Activated CD4-positive, alpha-beta memory T cell treated with anti-CD3 and anti-CD28 coated beads for 36 hours (primary cell): Measurements from ENCODE around the gene OR4M1. TPM values are rescaled to one million over a fixed set of nuclear protein-coding genes. Genes with fewer than 3 reads are reported as not detected.
"Not testable (repeated sequence)": the region's sequence is repeated elsewhere in the genome, so short reads cannot be mapped to it uniquely, and the experiment has no call there.

Experiments used
- CTCF ChIA-PET: fragments of 350-600 bp; sonication (Branson Sonifier 250); formaldehyde crosslinking; loops from one replicate; lab custom pipeline; 2021; ENCODE audit warnings: antibody characterized with exemption, inconsistent platforms; lab: Charles Lee
- POLR2A ChIA-PET: fragments of 350-600 bp; sonication (Branson Sonifier 250); formaldehyde crosslinking; loops from one replicate; lab custom pipeline; 2021; ENCODE audit warnings: antibody characterized with exemption; lab: Charles Lee
- DNase-seq: peaks from one replicate; pipeline ENCODE4 v3.0.0-alpha.2; 2020
- H3K27ac Mint-ChIP-seq: one replicate; pipeline ENCODE4 v1.8.0; 2021; ENCODE audit warnings: mixed read lengths
- H3K27me3 Mint-ChIP-seq: one replicate; pipeline ENCODE4 v1.8.0; 2021; ENCODE audit warnings: mixed read lengths
- H3K36me3 Mint-ChIP-seq: one replicate; pipeline ENCODE4 v1.8.0; 2021; ENCODE audit warnings: mixed read lengths
- H3K4me1 Mint-ChIP-seq: one replicate; pipeline ENCODE4 v1.8.0; 2021; ENCODE audit warnings: low read depth, mixed read lengths
- H3K4me3 Mint-ChIP-seq: one replicate; pipeline ENCODE4 v1.8.0; 2021; ENCODE audit warnings: mild to moderate bottlenecking, mixed read lengths
- H3K9me3 Mint-ChIP-seq: one replicate; pipeline ENCODE4 v1.8.0; 2021; ENCODE audit warnings: mixed read lengths
- intact Hi-C: fragments of 100-400 bp; cut with micrococcal nuclease; formaldehyde crosslinking; loops from one replicate; pipeline ENCODE4 v1.15.1; 2023
- total RNA-seq, 2 experiments: library from RNA; stranded (reverse); gene quantifications; one replicate each; pipeline ENCODE4 v1.2.3, GENCODE V29; 2021

Gene OR4M1
- total RNA-seq, 2 experiments from 2014 or later, result not detected

DNA sequence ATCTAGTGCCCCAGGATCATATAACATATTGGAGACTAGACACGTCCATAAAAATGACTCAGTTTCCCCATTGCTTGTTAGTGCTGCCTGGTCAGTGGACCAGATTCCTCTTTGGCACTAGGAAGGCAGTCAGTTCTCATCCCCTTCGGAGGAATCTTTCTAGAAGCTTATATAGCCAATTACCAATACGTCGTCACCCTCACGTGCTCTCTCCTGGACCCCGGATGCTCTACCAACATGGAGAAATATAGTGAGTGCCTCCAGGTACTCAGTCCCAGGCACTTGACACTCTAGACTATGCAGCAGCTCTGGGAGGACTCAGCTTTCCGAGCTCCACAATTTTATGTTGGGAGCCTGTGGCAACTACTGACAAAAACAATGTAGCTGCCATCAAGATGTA is 14.8 kb downstream of the OR4M1 start:
- CTCF ChIA-PET, intact Hi-C loops, H3K4me3 Mint-ChIP-seq, H3K27me3 Mint-ChIP-seq, H3K36me3 Mint-ChIP-seq, DNase-seq, POLR2A ChIA-PET, H3K4me1 Mint-ChIP-seq, H3K9me3 Mint-ChIP-seq, H3K27ac Mint-ChIP-seq: not testable (repeated sequence)

DNA sequence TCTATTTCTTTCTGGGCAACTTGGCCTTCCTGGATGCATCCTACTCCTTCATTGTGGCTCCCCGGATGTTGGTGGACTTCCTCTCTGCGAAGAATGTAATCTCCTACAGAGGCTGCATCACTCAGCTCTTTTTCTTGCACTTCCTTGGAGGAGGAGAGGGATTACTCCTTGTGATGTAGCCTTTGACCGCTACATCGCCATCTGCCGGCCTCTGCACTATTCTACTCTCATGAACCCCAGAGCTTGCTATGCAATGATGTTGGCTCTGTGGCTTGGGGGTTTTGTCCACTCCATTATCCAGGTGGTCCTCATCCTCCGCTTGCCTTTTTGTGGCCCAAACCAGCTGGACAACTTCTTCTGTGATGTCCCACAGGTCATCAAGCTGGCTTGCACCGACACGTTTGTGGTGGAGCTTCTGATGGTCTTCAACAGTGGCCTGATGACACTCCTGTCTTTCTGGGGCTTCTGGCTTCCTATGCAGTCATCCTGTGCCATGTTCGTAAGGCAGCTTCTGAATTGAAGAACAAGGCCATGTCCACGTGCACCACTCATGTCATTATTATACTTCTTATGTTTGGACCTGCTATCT is 23.3 kb downstream of the OR4M1 start:
- CTCF ChIA-PET, H3K4me1 Mint-ChIP-seq, H3K27me3 Mint-ChIP-seq, H3K4me3 Mint-ChIP-seq, intact Hi-C loops, POLR2A ChIA-PET, H3K27ac Mint-ChIP-seq, DNase-seq, H3K9me3 Mint-ChIP-seq, H3K36me3 Mint-ChIP-seq: not testable (repeated sequence)

DNA sequence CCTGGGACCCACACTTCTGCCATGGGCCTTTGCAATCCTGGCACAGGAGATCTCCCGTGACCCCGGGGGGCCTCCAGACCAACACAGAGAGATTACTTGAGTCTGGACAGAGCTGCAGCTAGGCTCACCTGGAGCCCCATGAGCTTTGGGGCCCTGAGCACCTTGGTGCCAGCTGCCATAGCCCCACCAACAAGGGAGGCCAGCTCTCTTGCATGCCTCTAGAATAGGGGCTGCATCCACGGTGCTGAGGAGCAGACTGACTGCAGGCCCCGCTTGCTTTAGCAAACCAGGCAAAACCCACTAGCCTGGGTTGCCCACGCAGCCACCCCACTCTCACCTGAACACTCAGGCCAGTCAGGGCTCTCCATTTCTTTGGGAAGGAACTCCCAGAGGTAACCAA is 26.6 kb downstream of the OR4M1 start:
- no peak for DNase-seq
- Mint-ChIP-seq H3K27me3 (no peaks in the 10 kb centered on the region), H3K36me3 (no peaks in the 10 kb centered on the region), H3K4me3 (no peak overlapping the region), H3K4me1 (no peaks in the 10 kb centered on the region), H3K27ac (no peak overlapping the region), H3K9me3 (peaks cover 2% of the 10 kb centered on the region)
- ChIA-PET CTCF (no interaction called here), POLR2A (no interaction called here)
- intact Hi-C loops, result no loop called here

DNA sequence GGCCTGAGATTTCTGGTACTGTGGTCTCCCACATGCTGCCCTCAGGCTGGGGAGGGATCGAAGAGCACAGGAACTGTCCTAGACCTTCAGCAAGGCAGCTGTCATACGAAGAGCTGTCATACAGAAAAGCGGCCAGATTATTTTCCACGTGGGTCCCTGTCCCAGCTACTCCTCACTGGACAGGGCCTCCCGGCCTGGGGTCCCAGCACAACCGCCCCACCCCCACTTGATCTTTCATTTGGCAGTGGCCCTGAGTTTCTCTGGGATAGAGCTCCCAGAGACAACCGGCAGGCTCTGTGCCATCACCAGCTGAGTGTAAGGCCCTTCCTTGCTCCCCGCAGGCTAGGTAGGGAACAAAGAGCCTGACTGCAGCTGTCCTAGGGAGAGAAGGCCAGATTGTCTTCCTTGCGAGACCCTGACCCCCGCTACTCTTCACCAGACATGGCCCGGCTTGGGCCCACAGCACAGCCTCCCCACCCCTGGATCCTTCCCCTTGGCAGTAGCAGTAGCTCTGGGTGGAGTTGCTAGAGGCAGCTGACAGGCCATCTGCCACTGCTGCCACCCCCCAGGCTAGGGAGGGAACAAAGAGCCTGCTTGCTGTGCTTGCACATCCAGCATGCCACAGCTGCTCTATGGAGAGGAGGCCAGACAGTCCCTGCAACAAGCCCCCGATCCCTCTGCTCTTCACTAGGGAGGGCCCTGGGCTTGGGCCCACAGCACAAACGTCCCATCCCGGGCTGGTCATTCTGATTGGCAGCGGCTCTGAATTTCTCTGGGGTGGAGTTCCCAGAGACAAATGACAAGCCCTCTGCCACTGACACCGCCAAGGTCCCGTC is 27.2 kb downstream of the OR4M1 start:
- ChIA-PET POLR2A (no interaction called here), CTCF (no interaction called here)
- Mint-ChIP-seq H3K4me1 (no peaks in the 10 kb centered on the region), H3K9me3 (peaks cover 2% of the 10 kb centered on the region), H3K27me3 (no peaks in the 10 kb centered on the region), H3K27ac (no peak overlapping the region), H3K36me3 (no peaks in the 10 kb centered on the region), H3K4me3 (no peak overlapping the region)
- intact Hi-C loops, result no loop called here
- DNase-seq, result no peak

DNA sequence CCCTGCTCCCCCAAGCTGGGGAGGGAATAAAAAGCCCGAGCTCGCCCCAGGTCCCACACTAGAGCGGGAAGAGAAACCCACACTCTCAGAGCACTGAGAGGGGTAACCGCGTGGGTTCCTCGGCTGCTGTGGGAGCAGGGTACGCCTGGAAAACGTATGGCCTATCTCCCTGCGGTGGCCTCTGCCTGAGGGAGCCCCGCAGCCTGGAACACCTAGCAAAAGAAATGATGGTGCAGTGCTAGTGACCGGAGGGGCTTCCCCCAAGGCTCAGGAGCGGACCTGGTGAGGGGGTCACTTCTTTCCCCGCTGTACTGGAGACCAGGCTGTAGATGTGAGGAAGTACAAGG is 27.8 kb downstream of the OR4M1 start:
- ChIA-PET CTCF (no interaction called here), POLR2A (no interaction called here)
- no peaks in the 10 kb centered on the region for H3K36me3 Mint-ChIP-seq
- DNase-seq, result no peak
- no peaks in the 10 kb centered on the region for H3K4me1 Mint-ChIP-seq
- intact Hi-C loops, result no loop called here
- no peak overlapping the region for H3K27ac Mint-ChIP-seq
- H3K27me3 Mint-ChIP-seq, result no peaks in the 10 kb centered on the region
- no peak overlapping the region for H3K4me3 Mint-ChIP-seq
- peaks cover 2% of the 10 kb centered on the region for H3K9me3 Mint-ChIP-seq

DNA sequence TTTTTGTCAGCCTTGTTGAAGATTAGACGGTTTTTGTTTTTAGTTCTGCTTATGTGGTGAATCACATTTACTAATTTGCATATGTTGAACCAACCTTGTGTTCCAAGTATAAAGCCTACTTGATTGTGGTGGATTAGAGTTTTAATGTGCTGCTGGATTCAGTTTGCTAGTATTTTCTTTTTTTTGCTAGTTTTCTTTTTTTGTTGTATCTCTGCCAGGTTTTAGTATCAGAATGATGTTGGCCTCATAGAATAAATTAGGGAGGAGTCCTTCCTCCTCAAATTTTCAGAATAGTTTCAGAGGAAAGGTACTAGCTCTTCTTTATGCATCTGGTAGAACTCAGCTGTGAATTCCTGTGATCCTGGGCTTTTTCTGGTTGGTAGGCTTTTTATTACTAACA is 30.2 kb downstream of the OR4M1 start, which contains the start of gene OR4N2:
Gene OR4N2, plus strand, starts transcription at position 301 of the 400 bp plus-strand sequence. CDS start 23,679 bp downstream, outside the sequence.
- H3K27ac Mint-ChIP-seq, POLR2A ChIA-PET, H3K9me3 Mint-ChIP-seq, H3K4me1 Mint-ChIP-seq, DNase-seq, intact Hi-C loops, H3K27me3 Mint-ChIP-seq, CTCF ChIA-PET, H3K36me3 Mint-ChIP-seq, H3K4me3 Mint-ChIP-seq: not testable (repeated sequence)

DNA sequence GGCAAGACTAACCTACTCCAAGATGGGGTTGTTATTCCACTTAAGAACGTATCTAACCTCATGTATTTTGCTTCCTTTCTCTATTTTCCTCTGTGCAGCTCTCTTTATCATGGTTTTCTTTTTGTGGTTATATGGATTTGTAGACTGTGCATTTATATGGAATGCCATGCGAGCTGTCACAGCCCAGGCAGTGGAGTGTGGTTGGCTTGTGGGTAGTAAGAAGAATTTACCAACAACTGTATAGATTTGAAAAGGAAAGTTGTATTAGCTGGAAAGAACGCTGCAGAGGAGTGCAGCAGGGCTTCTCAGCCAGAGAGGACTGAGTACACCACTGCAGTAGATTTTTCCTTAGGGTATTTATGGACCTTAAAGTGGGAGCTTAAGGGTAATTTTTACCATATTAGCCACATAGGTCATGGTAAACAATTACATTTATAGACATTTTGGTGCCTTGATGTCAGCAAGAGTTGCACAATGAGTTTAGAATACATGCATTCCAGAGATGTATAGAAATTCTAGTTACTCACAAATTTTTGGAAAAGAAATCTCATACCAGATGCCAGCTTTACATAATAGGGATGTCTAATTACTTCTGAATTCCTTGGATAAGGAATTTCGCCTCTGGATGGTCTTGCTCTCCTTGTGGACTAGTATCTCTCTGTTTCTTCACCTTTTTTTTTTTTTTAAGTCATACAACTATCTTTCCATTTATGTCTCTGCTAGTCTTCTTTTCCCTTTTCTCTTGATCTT is 40.0 kb downstream of the OR4M1 start:
- H3K4me1 Mint-ChIP-seq, H3K4me3 Mint-ChIP-seq, intact Hi-C loops, CTCF ChIA-PET, H3K27ac Mint-ChIP-seq, H3K36me3 Mint-ChIP-seq, H3K9me3 Mint-ChIP-seq, H3K27me3 Mint-ChIP-seq, DNase-seq, POLR2A ChIA-PET: not testable (repeated sequence)

DNA sequence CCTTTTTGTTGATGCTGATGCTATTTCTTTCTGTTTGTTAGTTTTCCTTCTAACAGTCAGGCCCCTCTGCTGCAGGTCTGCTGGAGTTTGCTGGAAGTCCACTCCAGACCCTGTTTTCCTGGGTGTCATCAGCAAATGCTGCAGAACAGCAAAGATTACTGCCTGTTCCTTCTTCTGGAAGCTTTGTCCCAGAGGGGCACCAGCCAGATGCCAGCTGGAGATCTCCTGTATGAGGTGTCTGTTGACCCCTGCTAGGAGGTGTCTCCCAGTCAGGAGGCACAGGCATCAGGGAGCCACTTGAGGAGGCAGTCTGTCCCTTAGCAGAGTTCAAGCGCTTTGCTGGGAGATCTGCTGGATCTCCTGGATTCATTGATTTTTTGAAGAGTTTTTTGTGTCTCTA is 46.6 kb downstream of the OR4M1 start:
- DNase-seq, H3K4me1 Mint-ChIP-seq, H3K36me3 Mint-ChIP-seq, CTCF ChIA-PET, H3K9me3 Mint-ChIP-seq, H3K27me3 Mint-ChIP-seq, H3K4me3 Mint-ChIP-seq, POLR2A ChIA-PET, H3K27ac Mint-ChIP-seq, intact Hi-C loops: not testable (repeated sequence)

DNA sequence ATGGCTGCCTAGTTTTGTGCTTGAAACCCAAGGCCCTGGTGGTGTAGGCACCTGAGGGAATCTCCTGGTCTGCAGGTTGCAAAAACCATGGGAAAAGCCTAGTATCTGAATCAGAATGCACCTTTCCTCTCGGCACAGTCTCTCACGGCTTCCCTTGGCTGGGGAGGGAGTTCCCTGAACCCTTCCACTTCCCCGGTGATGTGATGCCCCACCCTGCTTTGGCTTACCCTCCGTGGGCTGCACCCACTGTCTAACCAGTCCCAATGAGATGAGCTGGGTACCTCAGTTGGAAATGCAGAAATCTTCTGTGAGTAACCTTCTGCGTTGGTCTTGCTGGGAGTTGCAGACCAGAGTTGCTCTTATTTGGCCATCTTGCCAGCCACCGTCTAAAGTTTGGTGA is 47.7 kb downstream of the OR4M1 start:
- DNase-seq, H3K4me3 Mint-ChIP-seq, H3K36me3 Mint-ChIP-seq, POLR2A ChIA-PET, H3K27me3 Mint-ChIP-seq, H3K27ac Mint-ChIP-seq, H3K9me3 Mint-ChIP-seq, H3K4me1 Mint-ChIP-seq, intact Hi-C loops, CTCF ChIA-PET: not testable (repeated sequence)

DNA sequence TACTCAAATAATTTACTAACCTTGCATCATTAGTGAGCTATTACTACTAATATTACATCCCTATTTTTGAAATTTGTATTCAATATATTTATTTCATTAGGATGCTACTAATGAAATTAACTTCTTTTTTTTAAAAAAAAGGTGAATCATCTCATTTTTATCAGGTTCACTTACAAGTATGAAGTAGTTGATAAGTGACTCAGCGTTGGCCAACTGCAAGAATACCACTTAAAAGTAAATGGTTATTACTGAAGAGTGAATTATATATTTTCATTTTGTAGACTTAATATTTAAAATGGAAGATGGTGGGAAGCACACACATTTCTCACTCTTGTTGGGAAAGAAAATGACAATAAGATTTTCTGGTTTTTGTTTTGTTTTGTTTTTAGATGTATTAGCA is 49.9 kb downstream of the OR4M1 start:
- H3K27me3 Mint-ChIP-seq, result no peaks in the 10 kb centered on the region
- POLR2A ChIA-PET, result no interaction called here
- peaks cover 6% of the 10 kb centered on the region for H3K9me3 Mint-ChIP-seq
- no peak for DNase-seq
- no peak overlapping the region for H3K27ac Mint-ChIP-seq
- intact Hi-C loops, result no loop called here
- no peak overlapping the region for H3K4me3 Mint-ChIP-seq
- H3K4me1 Mint-ChIP-seq, result no peaks in the 10 kb centered on the region
- H3K36me3 Mint-ChIP-seq, result no peaks in the 10 kb centered on the region
- CTCF ChIA-PET, result no interaction called here

DNA sequence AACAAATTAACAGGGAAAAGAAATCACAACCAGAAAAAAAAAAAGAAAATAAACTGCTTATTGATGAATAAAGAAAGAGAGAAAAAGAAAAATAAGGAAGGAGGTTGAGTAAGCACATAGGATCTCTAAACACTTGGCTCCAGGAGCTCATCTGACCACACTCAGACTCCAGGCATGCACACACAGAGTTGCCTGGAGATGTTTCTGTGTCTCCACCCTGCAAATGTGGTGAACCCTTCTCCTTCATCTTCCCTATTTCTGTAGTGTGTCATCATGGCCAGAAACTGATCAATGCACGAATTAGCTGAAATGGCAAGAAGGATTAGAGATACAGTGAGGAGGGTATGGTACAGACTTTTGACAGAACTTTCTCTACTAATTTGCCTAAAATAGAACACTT is 50.5 kb downstream of the OR4M1 start:
- ChIA-PET CTCF (no interaction called here), POLR2A (no interaction called here)
- no peak overlapping the region for H3K4me3 Mint-ChIP-seq
- peaks cover 6% of the 10 kb centered on the region for H3K9me3 Mint-ChIP-seq
- no peaks in the 10 kb centered on the region for H3K36me3 Mint-ChIP-seq
- intact Hi-C loops, result no loop called here
- DNase-seq, result no peak
- H3K27me3 Mint-ChIP-seq, result no peaks in the 10 kb centered on the region
- no peak overlapping the region for H3K27ac Mint-ChIP-seq
- no peaks in the 10 kb centered on the region for H3K4me1 Mint-ChIP-seq

DNA sequence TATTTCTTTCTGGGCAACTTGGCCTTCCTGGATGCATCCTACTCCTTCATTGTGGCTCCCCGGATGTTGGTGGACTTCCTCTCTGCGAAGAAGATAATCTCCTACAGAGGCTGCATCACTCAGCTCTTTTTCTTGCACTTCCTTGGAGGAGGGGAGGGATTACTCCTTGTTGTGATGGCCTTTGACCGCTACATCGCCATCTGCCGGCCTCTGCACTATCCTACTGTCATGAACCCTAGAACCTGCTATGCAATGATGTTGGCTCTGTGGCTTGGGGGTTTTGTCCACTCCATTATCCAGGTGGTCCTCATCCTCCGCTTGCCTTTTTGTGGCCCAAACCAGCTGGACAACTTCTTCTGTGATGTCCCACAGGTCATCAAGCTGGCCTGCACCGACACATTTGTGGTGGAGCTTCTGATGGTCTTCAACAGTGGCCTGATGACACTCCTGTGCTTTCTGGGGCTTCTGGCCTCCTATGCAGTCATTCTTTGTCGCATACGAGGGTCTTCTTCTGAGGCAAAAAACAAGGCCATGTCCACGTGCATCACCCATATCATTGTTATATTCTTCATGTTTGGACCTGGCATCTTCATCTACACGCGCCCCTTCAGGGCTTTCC is 54.4 kb downstream of the OR4M1 start:
- H3K27me3 Mint-ChIP-seq, H3K36me3 Mint-ChIP-seq, CTCF ChIA-PET, DNase-seq, H3K4me3 Mint-ChIP-seq, intact Hi-C loops, H3K4me1 Mint-ChIP-seq, POLR2A ChIA-PET, H3K9me3 Mint-ChIP-seq, H3K27ac Mint-ChIP-seq: not testable (repeated sequence)
